Gastroesophageal sphincter (tissue), 4 donors: ENCODE data around the gene GMDS. TPM values are rescaled to one million over a fixed set of nuclear protein-coding genes. Genes with fewer than 3 reads are reported as not detected.

Experiments
- ATAC-seq: fragments of 150-250 bp; one replicate; pipeline ENCODE4 v1.9.1; 2016; ENCODE audit warnings: mild to moderate bottlenecking, moderate library complexity
- H3K27ac ChIP-seq, 4 donors: fragments of 200-600 bp; sonication (generic) in 3 of 4; 1 replicate in 3 of 4; 2 replicates in 1 of 4; pipeline ENCODE4 v1.5.1; 2016 to 2019
- H3K27me3 ChIP-seq: fragments of 200-600 bp; sonication (generic); one replicate; pipeline ENCODE4 v1.5.1; 2019
- H3K36me3 ChIP-seq, 2 donors: fragments of 200-600 bp; sonication (generic); one replicate each; pipeline ENCODE4 v1.5.1; 2019; ENCODE audit warnings: control low read depth in 1 of 2
- H3K4me1 ChIP-seq, 3 donors: fragments of 200-600 bp; sonication (generic); 1 replicate in 2 of 3; 2 replicates in 1 of 3; pipeline ENCODE4 v1.5.1; 2016 to 2019; ENCODE audit warnings: control low read depth in 2 of 3
- H3K4me3 ChIP-seq, 2 donors: fragments of 200-600 bp; sonication (generic); one replicate each; pipeline ENCODE4 v1.5.1; 2019; ENCODE audit warnings: mild to moderate bottlenecking in 1 of 2, moderate library complexity in 1 of 2
- H3K9me3 ChIP-seq, 3 donors: fragments of 200-600 bp; sonication (generic); one replicate each; pipeline ENCODE4 v1.5.1; 2017 to 2019; ENCODE audit warnings: control low read depth in 2 of 3
- CTCF ChIP-seq, 4 experiments: fragments of 200-600 bp in 2 of 4; fragments of 450-650 bp in 2 of 4; sonication (generic) in 1 of 4; IDR thresholded peaks; one replicate each; pipeline ENCODE4 v1.5.1; 2017 to 2019; ENCODE audit warnings: antibody characterized with exemption in 4 of 4, mild to moderate bottlenecking in 2 of 4, moderate library complexity in 2 of 4
- EP300 ChIP-seq: sonication (generic); formaldehyde crosslinking; IDR thresholded peaks from one replicate; pipeline ENCODE4 v1.6.1; 2017; ENCODE audit warnings: antibody characterized with exemption, mild to moderate bottlenecking
- POLR2A ChIP-seq, 2 donors: fragments of 450-650 bp; IDR thresholded peaks; one replicate each; pipeline ENCODE4 v1.6.1; 2017; ENCODE audit warnings: antibody characterized with exemption in 2 of 2, mild to moderate bottlenecking in 2 of 2, moderate library complexity in 1 of 2
- POLR2AphosphoS5 ChIP-seq: sonication (generic); formaldehyde crosslinking; IDR thresholded peaks from one replicate; pipeline ENCODE4 v1.6.1; 2017; ENCODE audit warnings: antibody characterized with exemption
- WGBS, 2 donors: methylation state at CpG; one replicate each; pipeline ENCODE4 v1.1.5; 2018; ENCODE audit warnings: low coverage in 1 of 2; 5-methylcytosine and 5-hydroxymethylcytosine counted together
- total RNA-seq, 4 donors: library from RNA; depleted of rRNA; stranded (reverse); fragments of >200 nt; gene quantifications; one replicate each; pipeline ENCODE4 v1.1.0, GENCODE V29; 2016

Gene GMDS
- total RNA-seq, 4 donors from 2014 or later, result 5.0 to 14.7 (median 6.4) TPM

- TF ChIP-seq EP300 (no peak), CTCF (IDR thresholded peaks at IDR 0.05) (no peak), POLR2AphosphoS5 (no peak), POLR2A (IDR thresholded peaks at IDR 0.05) (no peak)
- Histone ChIP-seq H3K36me3 (no peaks in the 10 kb centered on the region), H3K4me3 (no peak overlapping the region), H3K27me3 (no peaks in the 10 kb centered on the region), H3K9me3 (no peaks in the 10 kb centered on the region), H3K4me1 (no peaks in the 10 kb centered on the region), H3K27ac (no peak overlapping the region)
- ATAC-seq, result no peak
- 51 to 67% methylated on average over 2 of the region's 2 CpGs for WGBS, 2 donors
These were observed 383.0 kb downstream of the GMDS start for GRCh38 chr6:1862411-1862810.

- no peak for TF ChIP-seq POLR2AphosphoS5
- TF ChIP-seq POLR2A (IDR thresholded peaks at IDR 0.05), result no peak
- no peak for TF ChIP-seq EP300
- TF ChIP-seq CTCF (IDR thresholded peaks at IDR 0.05), result no peak
These were observed 384.6 kb downstream of the GMDS start for GRCh38 chr6:1860756-1861348.

GRCh38 chr6:1858859-1859258 lies 386.5 kb downstream of the GMDS start:
- no peaks in the 10 kb centered on the region for H3K27me3 ChIP-seq
- no peaks in the 10 kb centered on the region for H3K9me3 ChIP-seq
- H3K27ac ChIP-seq, result no peak overlapping the region
- no peak for ATAC-seq
- H3K4me3 ChIP-seq, result no peak overlapping the region
- 89 to 97% methylated on average over 3 to 4 of the region's 6 CpGs for WGBS, 2 donors
- H3K4me1 ChIP-seq, result no peaks in the 10 kb centered on the region
- no peak for TF ChIP-seq POLR2A (IDR thresholded peaks at IDR 0.05)
- no peak for TF ChIP-seq POLR2AphosphoS5
- TF ChIP-seq CTCF (IDR thresholded peaks at IDR 0.05), result no peak
- no peaks in the 10 kb centered on the region for H3K36me3 ChIP-seq

More at GRCh38 chr6:1860756-1861348, 384.6 kb downstream of the GMDS start:
- Histone ChIP-seq H3K27me3 (no peaks in the 10 kb centered on the region), H3K4me1 (no peaks in the 10 kb centered on the region), H3K36me3 (no peaks in the 10 kb centered on the region), H3K4me3 (no peak overlapping the region), H3K9me3 (no peaks in the 10 kb centered on the region), H3K27ac (no peak overlapping the region)
- WGBS, 2 donors, result 100% methylated on average over 2 of the region's 4 CpGs; no CpG with 5 or more reads in 1 of the 2 donors
- no peak for ATAC-seq

- H3K4me1 ChIP-seq, result no peaks in the 10 kb centered on the region
- TF ChIP-seq EP300 (no peak), CTCF (IDR thresholded peaks at IDR 0.05) (no peak)
- no peak overlapping the region for H3K4me3 ChIP-seq
- no peaks in the 10 kb centered on the region for H3K27me3 ChIP-seq
- no peaks in the 10 kb centered on the region for H3K9me3 ChIP-seq
- 57 to 64% methylated on average over 4 of the region's 4 CpGs for WGBS, 2 donors
- ATAC-seq, result no peak
- no peak overlapping the region for H3K27ac ChIP-seq
- H3K36me3 ChIP-seq, result no peaks in the 10 kb centered on the region
These were observed 387.2 kb downstream of the GMDS start for GRCh38 chr6:1858196-1858595.

GRCh38 chr6:1856381-1856780 lies 389.0 kb downstream of the GMDS start:
- H3K4me3 ChIP-seq, result no peak overlapping the region
- H3K36me3 ChIP-seq, result no peaks in the 10 kb centered on the region
- 38 to 52% methylated on average over 2 to 3 of the region's 3 CpGs for WGBS, 2 donors
- H3K9me3 ChIP-seq, result no peaks in the 10 kb centered on the region
- no peak for TF ChIP-seq EP300
- no peak overlapping the region for H3K27ac ChIP-seq
- H3K27me3 ChIP-seq, result no peaks in the 10 kb centered on the region
- no peak for ATAC-seq
- H3K4me1 ChIP-seq, result no peaks in the 10 kb centered on the region
